ES-I3 (cell line): ENCODE measurements around the gene FLRT3.

Source experiments
- H3K36me3 ChIP-seq: 2 replicates; pipeline ENCODE4 v1.6.1; 2013; ENCODE audit warnings: mild to moderate bottlenecking, low read length, control low read depth, moderate library complexity; ENCODE audit not compliant: insufficient read depth
- H3K4me1 ChIP-seq: 2 replicates; pipeline ENCODE4 v1.6.1; 2013; ENCODE audit warnings: mild to moderate bottlenecking, control low read depth, low read length; ENCODE audit not compliant: insufficient read depth
- H3K9ac ChIP-seq: 2 replicates; pipeline ENCODE4 v1.6.1; 2013; ENCODE audit warnings: low read depth, mild to moderate bottlenecking, low read length, moderate library complexity
- H3K9me3 ChIP-seq: 2 replicates; pipeline ENCODE4 v1.6.1; 2013; ENCODE audit warnings: mild to moderate bottlenecking, low read length, moderate library complexity; ENCODE audit not compliant: control insufficient read depth, insufficient read depth

Gene FLRT3

GRCh38 chr20:14303106-14303505 is 34.3 kb downstream of the FLRT3 start:
- Histone ChIP-seq H3K9me3 (no peaks in the 10 kb centered on the region), H3K36me3 (no peaks in the 10 kb centered on the region), H3K4me1 (no peaks in the 10 kb centered on the region), H3K9ac (no peak overlapping the region)

GRCh38 chr20:14299831-14300230 is 37.6 kb downstream of the FLRT3 start:
- Histone ChIP-seq H3K4me1 (peaks cover 4% of the 10 kb centered on the region; the same call in 1 of the 2 replicates), H3K9ac (no peak overlapping the region), H3K36me3 (no peaks in the 10 kb centered on the region), H3K9me3 (no peaks in the 10 kb centered on the region)

GRCh38 chr20:14295770-14296309 is 41.6 kb downstream of the FLRT3 start:
- H3K9me3 ChIP-seq, result no peaks in the 10 kb centered on the region
- H3K9ac ChIP-seq, result no peak overlapping the region
- peaks cover 6% of the 10 kb centered on the region; the same call in 1 of the 2 replicates for H3K4me1 ChIP-seq
- H3K36me3 ChIP-seq, result no peaks in the 10 kb centered on the region

- no peaks in the 10 kb centered on the region for H3K9me3 ChIP-seq
- peaks cover 6% of the 10 kb centered on the region; the same call in 1 of the 2 replicates for H3K4me1 ChIP-seq
- no peak overlapping the region for H3K9ac ChIP-seq
- no peaks in the 10 kb centered on the region for H3K36me3 ChIP-seq
Measured at GRCh38 chr20:14295238-14295637, 42.2 kb downstream of the FLRT3 start.

GRCh38 chr20:14291502-14291901 is 45.9 kb downstream of the FLRT3 start:
- Histone ChIP-seq H3K36me3 (no peaks in the 10 kb centered on the region), H3K9me3 (no peaks in the 10 kb centered on the region), H3K4me1 (peaks cover 10% of the 10 kb centered on the region; the same call in 1 of the 2 replicates), H3K9ac (no peak overlapping the region)

GRCh38 chr20:14288341-14289330 is 48.8 kb downstream of the FLRT3 start:
- H3K9ac ChIP-seq, result no peak overlapping the region
- no peaks in the 10 kb centered on the region for H3K36me3 ChIP-seq
- H3K4me1 ChIP-seq, result peaks cover 4% of the 10 kb centered on the region; the same call in 1 of the 2 replicates

GRCh38 chr20:14284443-14284842 is 53.0 kb downstream of the FLRT3 start:
- Histone ChIP-seq H3K9me3 (no peaks in the 10 kb centered on the region), H3K9ac (no peak overlapping the region), H3K36me3 (no peaks in the 10 kb centered on the region), H3K4me1 (peaks cover 4% of the 10 kb centered on the region; the same call in 1 of the 2 replicates)

More at GRCh38 chr20:14288341-14289330, 48.8 kb downstream of the FLRT3 start:
- H3K9me3 ChIP-seq, result no peaks in the 10 kb centered on the region

GRCh38 chr20:14282140-14282539 is 55.3 kb downstream of the FLRT3 start:
- H3K9ac ChIP-seq, result no peak overlapping the region
- no peaks in the 10 kb centered on the region for H3K9me3 ChIP-seq
- no peaks in the 10 kb centered on the region for H3K4me1 ChIP-seq
- H3K36me3 ChIP-seq, result no peaks in the 10 kb centered on the region
